DOHH2 (cell line): ENCODE data around the gene SRMS.

Experiments
- EZH2phosphoT487 ChIP-seq: fragments of 200-600 bp; sonication (generic); IDR thresholded peaks from 2 replicates; pipeline ENCODE4 v1.6.1; 2017; ENCODE audit warnings: borderline replicate concordance, mild to moderate bottlenecking, antibody characterized with exemption, low read length, moderate library complexity, mixed read lengths
- TF ChIP-seq, protein P1 (sequence below): fragments of 200-600 bp; sonication (generic); IDR thresholded peaks from one replicate; pipeline ENCODE4 v1.5.1; 2014; ENCODE audit warnings: antibody characterized with exemption, mild to moderate bottlenecking, low read depth, low read length; ENCODE audit not compliant: poor library complexity, severe bottlenecking

DNA sequence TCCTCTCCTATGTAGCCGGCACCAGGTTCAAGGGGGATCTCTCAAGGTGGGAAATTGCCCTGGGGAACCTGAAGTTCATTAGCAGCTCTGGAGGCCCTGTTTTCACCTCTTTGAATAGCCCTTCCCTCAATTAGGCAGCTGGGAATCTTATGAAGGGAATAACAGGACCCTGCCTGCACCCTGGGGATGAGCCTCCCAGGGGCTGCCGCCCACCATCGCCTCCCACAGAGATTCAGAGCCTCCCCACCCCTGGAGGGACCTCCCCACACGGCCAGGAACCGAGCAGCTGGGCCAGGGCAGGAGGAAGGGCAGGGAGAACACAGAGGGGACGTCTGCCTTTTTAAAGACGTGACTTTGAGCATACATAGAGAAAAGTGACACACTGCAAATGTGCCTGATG lies 44.0 kb downstream of the SRMS start:
- TF ChIP-seq, protein P1, sequence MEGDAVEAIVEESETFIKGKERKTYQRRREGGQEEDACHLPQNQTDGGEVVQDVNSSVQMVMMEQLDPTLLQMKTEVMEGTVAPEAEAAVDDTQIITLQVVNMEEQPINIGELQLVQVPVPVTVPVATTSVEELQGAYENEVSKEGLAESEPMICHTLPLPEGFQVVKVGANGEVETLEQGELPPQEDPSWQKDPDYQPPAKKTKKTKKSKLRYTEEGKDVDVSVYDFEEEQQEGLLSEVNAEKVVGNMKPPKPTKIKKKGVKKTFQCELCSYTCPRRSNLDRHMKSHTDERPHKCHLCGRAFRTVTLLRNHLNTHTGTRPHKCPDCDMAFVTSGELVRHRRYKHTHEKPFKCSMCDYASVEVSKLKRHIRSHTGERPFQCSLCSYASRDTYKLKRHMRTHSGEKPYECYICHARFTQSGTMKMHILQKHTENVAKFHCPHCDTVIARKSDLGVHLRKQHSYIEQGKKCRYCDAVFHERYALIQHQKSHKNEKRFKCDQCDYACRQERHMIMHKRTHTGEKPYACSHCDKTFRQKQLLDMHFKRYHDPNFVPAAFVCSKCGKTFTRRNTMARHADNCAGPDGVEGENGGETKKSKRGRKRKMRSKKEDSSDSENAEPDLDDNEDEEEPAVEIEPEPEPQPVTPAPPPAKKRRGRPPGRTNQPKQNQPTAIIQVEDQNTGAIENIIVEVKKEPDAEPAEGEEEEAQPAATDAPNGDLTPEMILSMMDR = no peak
- TF ChIP-seq EZH2phosphoT487 = no peak
